Left hindlimb (tissue), 1 donor: ENCODE data around the gene MALRD1.

Source experiments
- DNase-seq: peaks from one replicate; pipeline ENCODE4 v3.0.0-alpha.2; 2018

The MALRD1 gene

GRCh38 chr10:19579761-19580545 is 531.4 kb downstream of the MALRD1 start:
- no peak for DNase-seq

GRCh38 chr10:19580691-19581090 is 532.1 kb downstream of the MALRD1 start:
- no peak for DNase-seq

GRCh38 chr10:19588608-19589007 is 540.0 kb downstream of the MALRD1 start:
- no peak for DNase-seq

GRCh38 chr10:19592276-19592675 is 543.7 kb downstream of the MALRD1 start:
- DNase-seq: no peak

- no peak for DNase-seq
Measured at GRCh38 chr10:19595212-19595845, 546.7 kb downstream of the MALRD1 start.

- DNase-seq: no peak
Measured at GRCh38 chr10:19605806-19606205, 557.2 kb downstream of the MALRD1 start.

GRCh38 chr10:19606968-19607367 is 558.4 kb downstream of the MALRD1 start:
- DNase-seq: no peak

GRCh38 chr10:19611775-19612174 is 563.2 kb downstream of the MALRD1 start:
- no peak for DNase-seq

- DNase-seq: no peak
Measured at GRCh38 chr10:19616966-19617365, 568.4 kb downstream of the MALRD1 start.

GRCh38 chr10:19620811-19621210 is 572.2 kb downstream of the MALRD1 start:
- no peak for DNase-seq

GRCh38 chr10:19623321-19623720 is 574.7 kb downstream of the MALRD1 start:
- no peak for DNase-seq

- DNase-seq: no peak
Measured at GRCh38 chr10:19626156-19626555, 577.6 kb downstream of the MALRD1 start.

- DNase-seq: no peak
Measured at GRCh38 chr10:19628767-19629560, 580.4 kb downstream of the MALRD1 start.

GRCh38 chr10:19629567-19629966 is 581.0 kb downstream of the MALRD1 start:
- DNase-seq: peak; percentile 79

- DNase-seq: no peak
Measured at GRCh38 chr10:19634163-19634562, 585.6 kb downstream of the MALRD1 start.

- DNase-seq: peak; percentile 37
Measured at GRCh38 chr10:19638182-19638895, 589.7 kb downstream of the MALRD1 start.

- no peak for DNase-seq
Measured at GRCh38 chr10:19638896-19639233, 590.3 kb downstream of the MALRD1 start.

- no peak for DNase-seq
Measured at GRCh38 chr10:19640566-19641263, 592.1 kb downstream of the MALRD1 start.

GRCh38 chr10:19651549-19651948 is 602.9 kb downstream of the MALRD1 start:
- no peak for DNase-seq

- DNase-seq: no peak
Measured at GRCh38 chr10:19652750-19653149, 604.1 kb downstream of the MALRD1 start.

GRCh38 chr10:19653931-19654330 is 605.3 kb downstream of the MALRD1 start:
- no peak for DNase-seq

- DNase-seq: no peak
Measured at GRCh38 chr10:19654576-19654975, 606.0 kb downstream of the MALRD1 start.
